SU-DHL-6 (cell line): ENCODE measurements around the gene KYNU.

Experiments used
- H2AFZ ChIP-seq: fragments of 200-600 bp; sonication (generic); 2 replicates; pipeline ENCODE4 v1.6.1; 2014; ENCODE audit warnings: low read depth, mild to moderate bottlenecking, moderate library complexity, mixed read lengths, antibody characterized with exemption, low read length; ENCODE audit not compliant: severe bottlenecking
- H3F3A ChIP-seq: fragments of 200-600 bp; shearing (Covaris generic); 2 replicates; pipeline ENCODE4 v1.6.0; 2016; ENCODE audit warnings: antibody characterized with exemption, mild to moderate bottlenecking; ENCODE audit not compliant: insufficient read depth
- H3K27ac ChIP-seq: fragments of 200-600 bp; sonication (generic); 2 replicates; pipeline ENCODE4 v1.5.1; 2016; ENCODE audit warnings: low read depth, mild to moderate bottlenecking, low read length, moderate library complexity, mixed read lengths
- H3K27me3 ChIP-seq: fragments of 200-600 bp; sonication (generic), shearing (Covaris generic); 2 replicates; pipeline ENCODE4 v1.6.0; 2014; ENCODE audit warnings: mild to moderate bottlenecking, low read length
- H3K36me3 ChIP-seq: fragments of 200-600 bp; sonication (generic); 2 replicates; pipeline ENCODE4 v1.6.1; 2014; ENCODE audit warnings: mild to moderate bottlenecking, low read length, mixed read lengths
- H3K4me2 ChIP-seq: fragments of 300-600, 200-600 bp; shearing (Covaris generic), sonication (generic); 2 replicates; pipeline ENCODE4 v1.6.0; 2014; ENCODE audit warnings: low read length, low read depth, mild to moderate bottlenecking; ENCODE audit not compliant: poor library complexity, severe bottlenecking
- H3K4me3 ChIP-seq: fragments of 200-600 bp; sonication (generic); 2 replicates; pipeline ENCODE4 v1.5.1; 2014; ENCODE audit warnings: antibody characterized with exemption, low read length, mild to moderate bottlenecking, mixed read lengths; ENCODE audit not compliant: insufficient read depth, poor library complexity, severe bottlenecking
- H3K79me2 ChIP-seq: fragments of 200-600 bp; sonication (generic); 2 replicates; pipeline ENCODE4 v1.6.1; 2014; ENCODE audit warnings: mild to moderate bottlenecking, low read length, moderate library complexity; ENCODE audit not compliant: insufficient read depth
- H3K9ac ChIP-seq: fragments of 200-600 bp; sonication (generic); 2 replicates; pipeline ENCODE4 v1.7.0; 2014; ENCODE audit warnings: mild to moderate bottlenecking, low read length
- H3K9me2 ChIP-seq: fragments of 200-600 bp; sonication (generic); replicated peaks from 2 replicates; pipeline ENCODE4 v1.6.1; 2014; ENCODE audit warnings: low read length; ENCODE audit not compliant: insufficient read depth
- H3K9me3 ChIP-seq: fragments of 200-600 bp; sonication (generic); 2 replicates; pipeline ENCODE4 v1.6.1; 2014; ENCODE audit warnings: low read length, mixed read lengths; ENCODE audit not compliant: insufficient read depth
- H4K20me1 ChIP-seq: fragments of 200-600 bp; sonication (generic); 2 replicates; pipeline ENCODE4 v1.6.1; 2014; ENCODE audit warnings: low read depth, mild to moderate bottlenecking, antibody characterized with exemption, low read length, moderate library complexity, mixed read lengths
- CTCF ChIP-seq: fragments of 200-600 bp; sonication (generic); IDR thresholded peaks from one replicate; pipeline ENCODE4 v1.5.1; 2017; ENCODE audit warnings: antibody characterized with exemption, mild to moderate bottlenecking, low read length, moderate library complexity; ENCODE audit not compliant: insufficient read depth, poor library complexity, severe bottlenecking
- EZH2phosphoT487 ChIP-seq: fragments of 200-600 bp; sonication (generic), shearing (Covaris generic); conservative IDR thresholded peaks from 2 replicates; pipeline ENCODE4 v1.6.1; 2018; ENCODE audit warnings: mild to moderate bottlenecking, antibody characterized with exemption, low read length, moderate library complexity, mixed read lengths

Gene KYNU

GRCh38 chr2:142857256-142858164, 20.0 kb upstream of the KYNU start:
- no peak overlapping the region for H3K4me2 ChIP-seq

GRCh38 chr2:142858961-142859360, 18.5 kb upstream of the KYNU start:
- H3K4me2 ChIP-seq: no peak overlapping the region
- peaks cover 5% of the 10 kb centered on the region; the same call in 1 of the 2 replicates for H3F3A ChIP-seq
- no peak overlapping the region for H3K9ac ChIP-seq
- H3K4me3 ChIP-seq: no peak overlapping the region
- H2AFZ ChIP-seq: no peak overlapping the region
- no peaks in the 10 kb centered on the region for H3K9me2 ChIP-seq
- H3K27me3 ChIP-seq: no peaks in the 10 kb centered on the region
- peaks cover 28% of the 10 kb centered on the region for H3K79me2 ChIP-seq
- H3K9me3 ChIP-seq: no peaks in the 10 kb centered on the region
- H3K36me3 ChIP-seq: peaks cover 66% of the 10 kb centered on the region
- no peaks in the 10 kb centered on the region for H4K20me1 ChIP-seq
- TF ChIP-seq EZH2phosphoT487 (no peak), CTCF (no peak)
- H3K27ac ChIP-seq: no peak overlapping the region

More at GRCh38 chr2:142857256-142858164, 20.0 kb upstream of the KYNU start:
- H3K9me2 ChIP-seq: no peaks in the 10 kb centered on the region
- H3K27me3 ChIP-seq: no peaks in the 10 kb centered on the region
- H3K9me3 ChIP-seq: no peaks in the 10 kb centered on the region
- no peak overlapping the region for H3K27ac ChIP-seq
- no peak overlapping the region for H2AFZ ChIP-seq
- peaks cover 22% of the 10 kb centered on the region for H3K79me2 ChIP-seq
- H3K9ac ChIP-seq: no peak overlapping the region
- H3K36me3 ChIP-seq: peaks cover 56% of the 10 kb centered on the region
- H3F3A ChIP-seq: peaks cover 5% of the 10 kb centered on the region; the same call in 1 of the 2 replicates
- H4K20me1 ChIP-seq: no peaks in the 10 kb centered on the region
- H3K4me3 ChIP-seq: no peak overlapping the region
- no peak for TF ChIP-seq EZH2phosphoT487
- TF ChIP-seq CTCF: no peak

GRCh38 chr2:142862299-142862698, 15.2 kb upstream of the KYNU start:
- TF ChIP-seq EZH2phosphoT487 (no peak), CTCF (no peak)
- no peaks in the 10 kb centered on the region for H3K27me3 ChIP-seq
- no peak overlapping the region for H3K4me3 ChIP-seq
- H4K20me1 ChIP-seq: no peaks in the 10 kb centered on the region
- H3K9me2 ChIP-seq: no peaks in the 10 kb centered on the region
- no peak overlapping the region for H3K27ac ChIP-seq
- H2AFZ ChIP-seq: no peak overlapping the region
- H3K4me2 ChIP-seq: no peak overlapping the region
- H3K9me3 ChIP-seq: no peaks in the 10 kb centered on the region
- peaks cover 18% of the 10 kb centered on the region for H3F3A ChIP-seq
- peaks cover 39% of the 10 kb centered on the region for H3K79me2 ChIP-seq
- H3K9ac ChIP-seq: no peak overlapping the region
- peaks cover 59% of the 10 kb centered on the region for H3K36me3 ChIP-seq
